Parathyroid adenoma (tissue), 2 donors: Measurements from ENCODE around the gene SLC2A9.

Source experiments
- H2AFZ ChIP-seq: fragments of 300-600 bp; sonication (generic); one replicate; pipeline ENCODE4 v1.7.0; 2017; ENCODE audit warnings: antibody characterized with exemption, mild to moderate bottlenecking
- H3K27ac ChIP-seq: fragments of 300-600 bp; sonication (generic); one replicate; pipeline ENCODE4 v1.7.0; 2017
- H3K27me3 ChIP-seq: fragments of 300-600 bp; sonication (generic); one replicate; pipeline ENCODE4 v1.7.0; 2017; ENCODE audit warnings: low read length; ENCODE audit not compliant: control insufficient read depth, insufficient read depth
- H3K36me3 ChIP-seq: fragments of 300-600 bp; sonication (generic); one replicate; pipeline ENCODE4 v1.7.0; 2017; ENCODE audit warnings: low read length; ENCODE audit not compliant: control insufficient read depth, insufficient read depth
- H3K4me1 ChIP-seq: fragments of 300-600 bp; sonication (generic); one replicate; pipeline ENCODE4 v1.7.0; 2017; ENCODE audit warnings: control low read depth
- H3K4me2 ChIP-seq: fragments of 300-600 bp; sonication (generic); one replicate; pipeline ENCODE4 v1.7.0; 2017; ENCODE audit warnings: low read length
- H3K4me3 ChIP-seq: fragments of 300-600 bp; sonication (generic); one replicate; pipeline ENCODE4 v1.7.0; 2017; ENCODE audit warnings: low read depth, low read length
- H3K79me2 ChIP-seq: fragments of 300-600 bp; sonication (generic); one replicate; pipeline ENCODE4 v1.7.0; 2017; ENCODE audit warnings: control low read depth
- H3K9ac ChIP-seq: fragments of 300-600 bp; sonication (generic); one replicate; pipeline ENCODE4 v1.7.0; 2017; ENCODE audit warnings: mild to moderate bottlenecking
- H3K9me3 ChIP-seq: fragments of 300-600 bp; sonication (generic); one replicate; pipeline ENCODE4 v1.7.0; 2017; ENCODE audit warnings: low read length; ENCODE audit not compliant: control insufficient read depth
- CTCF ChIP-seq: fragments of 300-600 bp; sonication (generic); IDR thresholded peaks from one replicate; pipeline ENCODE4 v1.7.0; 2017; ENCODE audit warnings: antibody characterized with exemption, mild to moderate bottlenecking
- donor health status: primary hyperparathyroidism.

SLC2A9 gene

GRCh38 chr4:10029403-10029802 lies 8.1 kb upstream of the SLC2A9 start:
- Histone ChIP-seq H3K9ac (no peak overlapping the region), H3K79me2 (no peaks in the 10 kb centered on the region), H3K27ac (no peak overlapping the region), H3K27me3 (no peaks in the 10 kb centered on the region), H2AFZ (no peak overlapping the region), H3K9me3 (no peaks in the 10 kb centered on the region), H3K4me3 (no peak overlapping the region), H3K36me3 (no peaks in the 10 kb centered on the region), H3K4me1 (peaks cover 5% of the 10 kb centered on the region), H3K4me2 (no peak overlapping the region)
- TF ChIP-seq CTCF, result no peak

DNA sequence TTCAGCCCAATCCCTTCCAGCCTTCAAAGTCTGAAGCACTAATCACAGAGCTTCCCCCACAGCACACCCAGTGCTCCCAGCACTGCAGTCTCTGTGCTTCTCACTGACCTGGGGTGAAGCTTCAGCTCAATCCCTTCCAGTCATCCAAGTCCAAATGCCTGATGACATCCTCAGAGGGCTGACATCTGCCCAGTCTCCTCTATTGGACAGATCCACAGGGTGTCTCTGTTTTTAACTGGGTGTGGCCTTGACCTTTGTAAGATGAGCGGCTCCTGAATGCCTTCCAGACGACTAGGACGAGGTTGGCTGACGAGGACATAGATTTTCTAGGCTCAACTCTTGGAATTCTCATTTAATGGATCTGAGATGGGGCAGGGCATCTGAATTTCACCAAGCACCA lies 7.6 kb upstream of the SLC2A9 start:
- Histone ChIP-seq H3K4me3 (no peak overlapping the region), H3K79me2 (no peaks in the 10 kb centered on the region), H2AFZ (no peak overlapping the region), H3K9ac (no peak overlapping the region), H3K27me3 (no peaks in the 10 kb centered on the region), H3K4me2 (no peak overlapping the region), H3K4me1 (peaks cover 5% of the 10 kb centered on the region), H3K27ac (no peak overlapping the region), H3K9me3 (no peaks in the 10 kb centered on the region), H3K36me3 (no peaks in the 10 kb centered on the region)
- TF ChIP-seq CTCF, result no peak

DNA sequence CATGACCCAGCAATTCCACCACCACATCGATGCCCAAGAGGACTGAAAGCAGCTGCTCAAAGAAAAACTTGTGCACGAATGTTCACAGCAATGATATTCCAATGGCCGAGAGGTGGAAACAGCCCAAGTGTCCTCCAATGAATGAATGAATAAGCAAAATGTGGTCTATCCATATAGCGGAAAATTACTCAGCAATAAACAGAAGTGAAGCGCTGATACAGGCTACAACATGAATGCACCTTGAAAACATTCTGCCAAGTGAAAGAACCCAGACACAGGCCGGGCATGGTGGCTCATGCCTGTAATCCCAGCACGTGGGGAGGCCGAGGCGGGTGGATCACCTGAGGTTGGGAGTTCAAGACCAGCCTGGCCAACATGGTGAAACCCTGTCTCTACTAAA lies 5.2 kb upstream of the SLC2A9 start:
- Histone ChIP-seq H3K9me3 (no peaks in the 10 kb centered on the region), H3K79me2 (no peaks in the 10 kb centered on the region), H2AFZ (no peak overlapping the region), H3K36me3 (no peaks in the 10 kb centered on the region), H3K27me3 (no peaks in the 10 kb centered on the region), H3K4me2 (no peak overlapping the region), H3K27ac (no peak overlapping the region), H3K4me1 (no peaks in the 10 kb centered on the region), H3K9ac (no peak overlapping the region), H3K4me3 (no peak overlapping the region)
- TF ChIP-seq CTCF, result no peak

DNA sequence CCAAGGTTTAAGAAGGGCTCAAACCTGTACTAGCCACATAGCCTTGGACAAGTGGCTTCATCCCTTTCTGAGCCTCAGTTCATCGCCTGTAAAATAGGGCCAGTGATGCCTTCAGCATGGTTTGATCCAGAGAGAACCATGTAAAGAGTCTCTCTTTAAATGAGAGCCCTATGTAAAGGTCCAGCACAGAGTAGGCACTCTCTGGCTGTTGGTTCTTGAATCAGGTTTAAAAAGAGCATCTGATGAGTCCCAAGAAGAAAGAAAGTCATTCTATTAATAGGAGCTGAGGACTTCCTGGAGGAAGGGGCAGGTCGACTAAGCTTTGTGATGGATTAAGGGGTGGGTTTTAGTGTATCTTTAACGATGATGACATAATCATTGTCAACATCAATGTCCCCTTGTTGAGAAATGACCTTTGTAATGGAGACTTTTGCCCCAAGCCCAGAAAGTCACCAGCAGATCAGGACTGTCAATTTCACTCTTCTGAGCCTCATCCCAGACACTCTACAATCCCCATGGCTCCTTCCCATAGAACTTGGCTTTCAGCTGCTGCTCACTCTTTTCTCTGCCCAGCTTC lies 4.0 kb upstream of the SLC2A9 start:
- Histone ChIP-seq H2AFZ (no peak overlapping the region), H3K27me3 (no peaks in the 10 kb centered on the region), H3K79me2 (no peaks in the 10 kb centered on the region), H3K9me3 (no peaks in the 10 kb centered on the region), H3K9ac (no peak overlapping the region), H3K36me3 (no peaks in the 10 kb centered on the region), H3K4me3 (no peak overlapping the region), H3K4me2 (no peak overlapping the region), H3K27ac (no peak overlapping the region), H3K4me1 (peaks cover 2% of the 10 kb centered on the region)
- TF ChIP-seq CTCF, result no peak

- Histone ChIP-seq H3K4me1 (peaks cover 10% of the 10 kb centered on the region), H3K27ac (no peak overlapping the region)
- no peak for TF ChIP-seq CTCF
Measured at GRCh38 chr4:10024303-10024702, 3.0 kb upstream of the SLC2A9 start.

More at GRCh38 chr4:10024303-10024702, 3.0 kb upstream of the SLC2A9 start:
- H3K9ac ChIP-seq, result no peak overlapping the region
- H3K4me3 ChIP-seq, result no peak overlapping the region
- H3K27me3 ChIP-seq, result no peaks in the 10 kb centered on the region
- no peaks in the 10 kb centered on the region for H3K79me2 ChIP-seq
- H3K9me3 ChIP-seq, result no peaks in the 10 kb centered on the region
- H2AFZ ChIP-seq, result no peak overlapping the region
- H3K4me2 ChIP-seq, result no peak overlapping the region
- no peaks in the 10 kb centered on the region for H3K36me3 ChIP-seq
